ENCODE data around the gene HDHD5. TPM values are rescaled to one million over a fixed set of nuclear protein-coding genes. Genes with fewer than 3 reads are reported as not detected.

HDHD5 gene
- total RNA-seq, 1 donor from 2014 or later, result 42.3 TPM

- no peak overlapping the region for H3K4me3 Mint-ChIP-seq
- peaks cover 2% of the 10 kb centered on the region for H3K36me3 Mint-ChIP-seq
- DNase-seq (ENCODE audit: low spot score in 2 of 2, unreplicated experiment in 2 of 2), result no peak
- no peaks in the 10 kb centered on the region for H3K4me1 Mint-ChIP-seq
- no peak for TF ChIP-seq CTCF (IDR thresholded peaks at IDR 0.05; ENCODE audit: unreplicated experiment)
- no peak overlapping the region for H3K27ac Mint-ChIP-seq
- no peaks in the 10 kb centered on the region for H3K27me3 Mint-ChIP-seq (ENCODE audit: low read depth)
- no peaks in the 10 kb centered on the region for H3K9me3 Mint-ChIP-seq
These were observed 57.4 kb downstream of the HDHD5 start for GRCh38 chr22:17101475-17102296.

GRCh38 chr22:17100621-17101020 lies 58.5 kb downstream of the HDHD5 start:
- no peaks in the 10 kb centered on the region for H3K4me1 Mint-ChIP-seq
- no peaks in the 10 kb centered on the region for H3K9me3 Mint-ChIP-seq
- H3K27me3 Mint-ChIP-seq (ENCODE audit: low read depth), result no peaks in the 10 kb centered on the region
- TF ChIP-seq CTCF (IDR thresholded peaks at IDR 0.05; ENCODE audit: unreplicated experiment), result no peak
- H3K27ac Mint-ChIP-seq, result no peak overlapping the region
- H3K36me3 Mint-ChIP-seq, result peaks cover 2% of the 10 kb centered on the region
- no peak for DNase-seq (ENCODE audit: low spot score in 2 of 2, unreplicated experiment in 2 of 2)
- H3K4me3 Mint-ChIP-seq, result no peak overlapping the region

- H3K4me3 Mint-ChIP-seq, result no peak overlapping the region
- H3K9me3 Mint-ChIP-seq, result no peaks in the 10 kb centered on the region
- no peaks in the 10 kb centered on the region for H3K27me3 Mint-ChIP-seq (ENCODE audit: low read depth)
- H3K4me1 Mint-ChIP-seq, result no peaks in the 10 kb centered on the region
- H3K27ac Mint-ChIP-seq, result no peak overlapping the region
- DNase-seq (ENCODE audit: low spot score in 2 of 2, unreplicated experiment in 2 of 2), result no peak
- TF ChIP-seq CTCF (IDR thresholded peaks at IDR 0.05; ENCODE audit: unreplicated experiment), result no peak
- H3K36me3 Mint-ChIP-seq, result peaks cover 2% of the 10 kb centered on the region
These were observed 60.7 kb downstream of the HDHD5 start for GRCh38 chr22:17098379-17098819.

GRCh38 chr22:17097701-17098100 lies 61.4 kb downstream of the HDHD5 start:
- H3K4me3 Mint-ChIP-seq, result no peak overlapping the region
- no peak for DNase-seq (ENCODE audit: low spot score in 2 of 2, unreplicated experiment in 2 of 2)
- no peaks in the 10 kb centered on the region for H3K27me3 Mint-ChIP-seq (ENCODE audit: low read depth)
- TF ChIP-seq CTCF (IDR thresholded peaks at IDR 0.05; ENCODE audit: unreplicated experiment), result no peak
- H3K36me3 Mint-ChIP-seq, result peaks cover 2% of the 10 kb centered on the region
- H3K9me3 Mint-ChIP-seq, result no peaks in the 10 kb centered on the region
- no peaks in the 10 kb centered on the region for H3K4me1 Mint-ChIP-seq
- H3K27ac Mint-ChIP-seq, result no peak overlapping the region

- Mint-ChIP-seq H3K4me3 (no peak overlapping the region), H3K27me3 (ENCODE audit: low read depth) (no peaks in the 10 kb centered on the region), H3K36me3 (peaks cover 2% of the 10 kb centered on the region), H3K4me1 (no peaks in the 10 kb centered on the region), H3K27ac (no peak overlapping the region), H3K9me3 (no peaks in the 10 kb centered on the region)
- DNase-seq (ENCODE audit: low spot score in 2 of 2, unreplicated experiment in 2 of 2), result no peak
- no peak for TF ChIP-seq CTCF (IDR thresholded peaks at IDR 0.05; ENCODE audit: unreplicated experiment)
These were observed 62.0 kb downstream of the HDHD5 start for GRCh38 chr22:17097062-17097461.

Data from mesothelial cell of epicardium (in vitro differentiated cells).